Measurements from ENCODE around the gene SEMA3C. TPM values are rescaled to one million over a fixed set of nuclear protein-coding genes. Genes with fewer than 3 reads are reported as not detected.

Gene SEMA3C
- total and polyA plus RNA-seq, 2 donors (not counting 3 experiments of a cell fraction or from before 2014, with no cell fraction given): 0.01 to 0.09 TPM

DNA sequence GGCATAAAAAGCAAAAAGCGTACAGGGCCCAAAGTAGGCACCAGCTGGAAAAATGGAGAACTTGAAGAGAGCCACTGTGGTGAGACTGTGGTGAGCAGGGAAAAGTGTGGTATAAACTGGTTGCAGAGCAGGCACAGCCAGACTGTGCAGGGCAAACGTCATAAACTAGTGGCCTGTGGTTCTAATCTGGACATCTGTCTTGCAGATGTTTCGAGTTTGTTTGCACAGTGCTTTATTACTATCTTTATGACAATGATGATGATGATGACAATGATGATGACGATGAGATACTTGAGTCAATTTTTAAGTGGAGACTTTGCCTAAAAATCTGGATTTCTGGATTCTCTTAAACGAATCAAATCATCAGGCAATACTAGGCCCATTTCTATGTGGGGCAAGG, 45.7 kb downstream of the SEMA3C start:
- no TSS peak for BruUV-seq (replicated peaks)
- H3K9me1 ChIP-seq (replicated peaks; ENCODE audit: control insufficient read depth, extremely low read depth, insufficient read depth, low read length): no peaks in the 10 kb centered on the region
- no peak overlapping the region for H3K27ac ChIP-seq (ENCODE audit: insufficient read depth, low read depth, low read length)
- CTCF ChIA-PET: interaction anchor here (0.8 to 1.1 kb wide), 2 partner anchors 49 to 597 kb away, joined by 3 read pairs; no protein-coding TSS in a partner anchor
- peaks cover 2% of the 10 kb centered on the region in 2 experiments for H3K27me3 ChIP-seq (ENCODE audit: control insufficient read depth in 2 of 2, insufficient read depth in 2 of 2, low read length in 2 of 2)
- H4K20me1 ChIP-seq (replicated peaks; ENCODE audit: control insufficient read depth, extremely low read depth, insufficient read depth, low read length): no peaks in the 10 kb centered on the region
- no peak overlapping the region for H3K4me3 ChIP-seq (replicated peaks in 1 of 3; ENCODE audit: insufficient read depth in 1 of 3, low read depth in 1 of 3, low read length in 3 of 3)
- DNase-seq (ENCODE audit: low read depth, low spot score): no peak
- no peaks in the 10 kb centered on the region for H3K79me2 ChIP-seq (ENCODE audit: control insufficient read depth, insufficient read depth, low read length)
- dilution Hi-C loops (cut with MboI; ENCODE audit: extremely low pct_ligation_motif_present, low sequenced_read_pairs): no loop called here
- H3K4me1 ChIP-seq (ENCODE audit: control insufficient read depth, extremely low read depth, insufficient read depth, low read length): no peaks in the 10 kb centered on the region
- no peaks in the 10 kb centered on the region for H3K9me3 ChIP-seq (replicated peaks; ENCODE audit: control insufficient read depth, insufficient read depth, low read length)
- POLR2A ChIA-PET: no interaction called here
- H3K36me3 ChIP-seq (ENCODE audit: control insufficient read depth in 2 of 2, extremely low read depth in 1 of 2, insufficient read depth in 2 of 2, low read length in 2 of 2): no peaks in the 10 kb centered on the region
- H2AFZ ChIP-seq (ENCODE audit: low read depth, low read length): no peak overlapping the region
- no peak for FAIRE-seq
- H3K9ac ChIP-seq (replicated peaks; ENCODE audit: extremely low read depth, insufficient read depth, low read length): no peak overlapping the region
- H3K4me2 ChIP-seq (ENCODE audit: insufficient read depth, low read length): no peak overlapping the region
- intact Hi-C loops (cut with micrococcal nuclease): no loop called here
- TF ChIP-seq EZH2 (IDR thresholded peaks at IDR 0.05; ENCODE audit: borderline replicate concordance, low read depth, low read length, severe bottlenecking) (no peak), GATA2 (IDR thresholded peaks at IDR 0.05; ENCODE audit: insufficient read depth, insufficient read length, low read depth, low read length) (no peak), FOS (IDR thresholded peaks at IDR 0.05; ENCODE audit: borderline replicate concordance, insufficient read depth, low read length) (no peak), POLR2AphosphoS5 (IDR thresholded peaks at IDR 0.05; ENCODE audit: insufficient read depth, low read depth, low read length) (no peak), MYC (IDR thresholded peaks at IDR 0.05; ENCODE audit: low read depth, low read length) (no peak), JUN (IDR thresholded peaks at IDR 0.05; ENCODE audit: borderline replicate concordance, insufficient read depth, insufficient read length, low read depth) (no peak), POLR2A (IDR thresholded peaks at IDR 0.05; ENCODE audit: low read depth, low read length) (no peak)
- TF ChIP-seq, protein P1, sequence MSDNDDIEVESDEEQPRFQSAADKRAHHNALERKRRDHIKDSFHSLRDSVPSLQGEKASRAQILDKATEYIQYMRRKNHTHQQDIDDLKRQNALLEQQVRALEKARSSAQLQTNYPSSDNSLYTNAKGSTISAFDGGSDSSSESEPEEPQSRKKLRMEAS (IDR thresholded peaks at IDR 0.05; ENCODE audit: insufficient read depth, insufficient read length): no peak
- TF ChIP-seq, protein P2, sequence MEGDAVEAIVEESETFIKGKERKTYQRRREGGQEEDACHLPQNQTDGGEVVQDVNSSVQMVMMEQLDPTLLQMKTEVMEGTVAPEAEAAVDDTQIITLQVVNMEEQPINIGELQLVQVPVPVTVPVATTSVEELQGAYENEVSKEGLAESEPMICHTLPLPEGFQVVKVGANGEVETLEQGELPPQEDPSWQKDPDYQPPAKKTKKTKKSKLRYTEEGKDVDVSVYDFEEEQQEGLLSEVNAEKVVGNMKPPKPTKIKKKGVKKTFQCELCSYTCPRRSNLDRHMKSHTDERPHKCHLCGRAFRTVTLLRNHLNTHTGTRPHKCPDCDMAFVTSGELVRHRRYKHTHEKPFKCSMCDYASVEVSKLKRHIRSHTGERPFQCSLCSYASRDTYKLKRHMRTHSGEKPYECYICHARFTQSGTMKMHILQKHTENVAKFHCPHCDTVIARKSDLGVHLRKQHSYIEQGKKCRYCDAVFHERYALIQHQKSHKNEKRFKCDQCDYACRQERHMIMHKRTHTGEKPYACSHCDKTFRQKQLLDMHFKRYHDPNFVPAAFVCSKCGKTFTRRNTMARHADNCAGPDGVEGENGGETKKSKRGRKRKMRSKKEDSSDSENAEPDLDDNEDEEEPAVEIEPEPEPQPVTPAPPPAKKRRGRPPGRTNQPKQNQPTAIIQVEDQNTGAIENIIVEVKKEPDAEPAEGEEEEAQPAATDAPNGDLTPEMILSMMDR (IDR thresholded peaks at IDR 0.05; ENCODE audit: extremely low read depth in 1 of 2, insufficient read depth in 1 of 2, low read depth in 1 of 2, low read length in 2 of 2): no peak
